HG03342 (cell line): ENCODE measurements around the gene JADE3.

Experiments used
- ATAC-seq: cut with Tn5 transposase; IDR thresholded peaks from one replicate; pipeline ENCODE4 v1.9.1; 2021; ENCODE audit warnings: mild to moderate bottlenecking, moderate library complexity; ENCODE audit not compliant: unreplicated experiment

Gene JADE3

GRCh38 chrX:47101206-47101605 lies 189.0 kb downstream of the JADE3 start:
- ATAC-seq, result no peak
